Cardiac muscle cell (in vitro differentiated cells and primary cell): Measurements from ENCODE around the gene ENTREP1. TPM values are rescaled to one million over a fixed set of nuclear protein-coding genes. Genes with fewer than 3 reads are reported as not detected.
A peak's percentile ranks its signal among the peaks of the same experiment; 100 is the strongest.

Source experiments
- DNase-seq, 2 donors: peaks; one replicate each; pipeline versions ENCODE4 v3.0.0 to v3.0.0-alpha.2; 2010 to 2017; ENCODE audit warnings: low read depth in 1 of 2, low spot score in 1 of 2
- H3K27ac ChIP-seq: fragments of 200-600 bp; sonication (generic); 2 replicates; pipeline ENCODE4 v1.5.1; 2016
- H3K27me3 ChIP-seq: fragments of 200-600 bp; sonication (generic); 2 replicates; pipeline ENCODE4 v1.6.0; 2016; ENCODE audit warnings: control low read depth
- H3K36me3 ChIP-seq: fragments of 200-600 bp; sonication (generic); 2 replicates; pipeline ENCODE4 v1.5.1; 2016; ENCODE audit warnings: control low read depth
- H3K4me1 ChIP-seq: fragments of 200-600 bp; sonication (generic); 2 replicates; pipeline ENCODE4 v1.8.1; 2017; ENCODE audit warnings: low read depth, mild to moderate bottlenecking, mixed run types
- H3K4me3 ChIP-seq: fragments of 200-600 bp; sonication (generic); 2 replicates; pipeline ENCODE4 v1.5.1; 2016; ENCODE audit warnings: mild to moderate bottlenecking
- H3K9me3 ChIP-seq: fragments of 200-600 bp; sonication (generic); 2 replicates; pipeline ENCODE4 v1.5.1; 2017; ENCODE audit warnings: low read depth, mild to moderate bottlenecking, control low read depth
- CTCF ChIP-seq: IDR thresholded peaks from 2 replicates; pipeline ENCODE4 v1.5.1; 2012; ENCODE audit warnings: low read depth, mild to moderate bottlenecking, low read length
- polyA plus RNA-seq: library from polyadenylated mRNA; unstranded; fragments of >200 nt; fragmentation: Nextera tagmentation; extraction: Ambion mirVana; gene quantifications from 2 replicates; pipeline ENCODE4 v1.2.1, GENCODE V29; 2016
- total RNA-seq: library from RNA; depleted of rRNA; stranded (reverse); fragments of >200 nt; gene quantifications from 2 replicates; pipeline ENCODE4 v1.2.3, GENCODE V29; 2016

The ENTREP1 gene
- total and polyA plus RNA-seq, 2 experiments from 2014 or later = 176 to 180 TPM

GRCh38 chr9:69392826-69393225, 67.8 kb downstream of the ENTREP1 start:
- Histone ChIP-seq H3K36me3 (peaks cover 65% of the 10 kb centered on the region), H3K4me1 (peaks cover 31% of the 10 kb centered on the region), H3K4me3 (no peak overlapping the region), H3K27me3 (no peaks in the 10 kb centered on the region), H3K27ac (peak overlapping the region; percentile 77), H3K9me3 (no peaks in the 10 kb centered on the region)
- TF ChIP-seq CTCF = no peak
- DNase-seq = no peak

- Histone ChIP-seq H3K9me3 (no peaks in the 10 kb centered on the region), H3K4me1 (peaks cover 33% of the 10 kb centered on the region), H3K4me3 (no peak overlapping the region), H3K27ac (peak overlapping the region; percentile 77), H3K27me3 (no peaks in the 10 kb centered on the region), H3K36me3 (peaks cover 59% of the 10 kb centered on the region)
- TF ChIP-seq CTCF = no peak
- no peak for DNase-seq
Measured at GRCh38 chr9:69393425-69393824, 68.4 kb downstream of the ENTREP1 start.

GRCh38 chr9:69395718-69396117, 70.7 kb downstream of the ENTREP1 start:
- Histone ChIP-seq H3K4me3 (no peak overlapping the region), H3K36me3 (peaks cover 40% of the 10 kb centered on the region), H3K4me1 (peaks cover 25% of the 10 kb centered on the region), H3K27me3 (no peaks in the 10 kb centered on the region), H3K9me3 (no peaks in the 10 kb centered on the region), H3K27ac (peak overlapping the region; percentile 70)
- no peak for DNase-seq
- no peak for TF ChIP-seq CTCF

GRCh38 chr9:69396759-69397158, 71.7 kb downstream of the ENTREP1 start:
- H3K4me3 ChIP-seq = no peak overlapping the region
- TF ChIP-seq CTCF = no peak
- DNase-seq = no peak
- no peaks in the 10 kb centered on the region for H3K9me3 ChIP-seq
- peaks cover 34% of the 10 kb centered on the region for H3K36me3 ChIP-seq
- H3K4me1 ChIP-seq = peaks cover 18% of the 10 kb centered on the region
- H3K27me3 ChIP-seq = no peaks in the 10 kb centered on the region
- peak overlapping the region; percentile 70 for H3K27ac ChIP-seq

- peaks cover 9% of the 10 kb centered on the region for H3K4me1 ChIP-seq
- H3K36me3 ChIP-seq = peaks cover 28% of the 10 kb centered on the region
- peak in 1 of 2 donors; percentile 30 for DNase-seq
- no peaks in the 10 kb centered on the region for H3K27me3 ChIP-seq
- no peak for TF ChIP-seq CTCF
- no peaks in the 10 kb centered on the region for H3K9me3 ChIP-seq
- no peak overlapping the region for H3K4me3 ChIP-seq
- peak overlapping the region; percentile 63 for H3K27ac ChIP-seq
Measured at GRCh38 chr9:69397384-69398214, 72.6 kb downstream of the ENTREP1 start.
